ENCODE data around the gene TCP11X2. TPM values are rescaled to one million over a fixed set of nuclear protein-coding genes. Genes with fewer than 3 reads are reported as not detected.
"Not testable (repeated sequence)": the region's sequence is repeated elsewhere in the genome, so short reads cannot be mapped to it uniquely, and the experiment has no call there.

Gene TCP11X2
- total RNA-seq, 1 experiment from 2014 or later = not detected

GRCh38 chrX:102458615-102459014, 13.0 kb downstream of the TCP11X2 start:
- BruUV-seq (replicated peaks); H3K27me3 ChIP-seq (replicated peaks; ENCODE audit: insufficient read depth, low read depth, low read length, poor library complexity); POLR2A ChIA-PET (ENCODE audit: low non-redundant PET); H3K4me3 ChIP-seq (ENCODE audit: low read depth, low read length, poor library complexity, severe bottlenecking); H3K9me3 ChIP-seq (ENCODE audit: low read depth, low read length, poor library complexity, severe bottlenecking); H3K27ac ChIP-seq (ENCODE audit: low read depth, low read length, poor library complexity, severe bottlenecking); H3K36me3 ChIP-seq (ENCODE audit: insufficient read depth, low read length, poor library complexity, severe bottlenecking); DNase-seq (ENCODE audit: low spot score); H3K4me1 ChIP-seq (ENCODE audit: insufficient read depth, low read length, poor library complexity, severe bottlenecking); CTCF ChIA-PET; intact Hi-C loops (cut with micrococcal nuclease; ENCODE audit: unreplicated experiment): not testable (repeated sequence)

GRCh38 chrX:102439908-102440307, 31.7 kb downstream of the TCP11X2 start, which contains the start of gene NXF2B:
Gene NXF2B (minus strand): TSS chrX:102440008. CDS start chrX:102380036, 59,972 bp downstream.
- intact Hi-C loops (cut with micrococcal nuclease; ENCODE audit: unreplicated experiment); H3K27me3 ChIP-seq (replicated peaks; ENCODE audit: insufficient read depth, low read depth, low read length, poor library complexity); POLR2A ChIA-PET (ENCODE audit: low non-redundant PET); DNase-seq (ENCODE audit: low spot score); BruUV-seq (replicated peaks); H3K27ac ChIP-seq (ENCODE audit: low read depth, low read length, poor library complexity, severe bottlenecking); CTCF ChIA-PET; H3K4me3 ChIP-seq (ENCODE audit: low read depth, low read length, poor library complexity, severe bottlenecking); H3K36me3 ChIP-seq (ENCODE audit: insufficient read depth, low read length, poor library complexity, severe bottlenecking); H3K9me3 ChIP-seq (ENCODE audit: low read depth, low read length, poor library complexity, severe bottlenecking); H3K4me1 ChIP-seq (ENCODE audit: insufficient read depth, low read length, poor library complexity, severe bottlenecking): not testable (repeated sequence)

- BruUV-seq (replicated peaks); DNase-seq (ENCODE audit: low spot score); H3K4me1 ChIP-seq (ENCODE audit: insufficient read depth, low read length, poor library complexity, severe bottlenecking); H3K27ac ChIP-seq (ENCODE audit: low read depth, low read length, poor library complexity, severe bottlenecking); H3K4me3 ChIP-seq (ENCODE audit: low read depth, low read length, poor library complexity, severe bottlenecking); intact Hi-C loops (cut with micrococcal nuclease; ENCODE audit: unreplicated experiment); H3K36me3 ChIP-seq (ENCODE audit: insufficient read depth, low read length, poor library complexity, severe bottlenecking); H3K27me3 ChIP-seq (replicated peaks; ENCODE audit: insufficient read depth, low read depth, low read length, poor library complexity); H3K9me3 ChIP-seq (ENCODE audit: low read depth, low read length, poor library complexity, severe bottlenecking); CTCF ChIA-PET; POLR2A ChIA-PET (ENCODE audit: low non-redundant PET): not testable (repeated sequence)
These were observed 57.1 kb downstream of the TCP11X2 start for GRCh38 chrX:102414493-102414892.

Other genes with a start within 250 kb of the TCP11X2 start
- not detected in 2 replicates for gene NXF2, start 224.6 kb downstream of the TCP11X2 start, total RNA-seq (2021)
- not detected in 2 replicates for gene NXF2B, start 31.8 kb downstream of the TCP11X2 start, total RNA-seq (2021)
- 72.7 and 78.3 TPM in 2 replicates for gene TMSB15A, start 44.9 kb upstream of the TCP11X2 start, total RNA-seq (2021)
- 14.4 and 15.2 TPM in 2 replicates for gene ARMCX5, start 127.7 kb upstream of the TCP11X2 start, total RNA-seq (2021)
- gene GPRASP1, start 179.7 kb upstream of the TCP11X2 start, total RNA-seq (2021) = 3.2 and 3.7 TPM in 2 replicates
- 9.9 and 14.8 TPM in 2 replicates for gene GPRASP2, start 240.6 kb upstream of the TCP11X2 start, total RNA-seq (2021)
- gene GPRASP3, start 248.9 kb upstream of the TCP11X2 start, total RNA-seq (2021) = 7.8 and 8.3 TPM in 2 replicates